GM13976 (cell line): Measurements from ENCODE around the gene RPAP2.
"Not testable (repeated sequence)": the region's sequence is repeated elsewhere in the genome, so short reads cannot be mapped to it uniquely, and the experiment has no call there.

Source experiments
- DNase-seq: peaks from one replicate; pipeline ENCODE4 v3.0.0; 2012; ENCODE audit warnings: low spot score
- CTCF ChIP-seq: IDR thresholded peaks from 2 replicates; pipeline ENCODE4 v1.5.1; 2012; ENCODE audit warnings: borderline replicate concordance, mild to moderate bottlenecking; ENCODE audit not compliant: insufficient read depth; ENCODE audit errors: extremely low read depth, missing control alignments, control extremely low read depth
- in situ Hi-C: fragments of 300-500 bp; cut with MboI; formaldehyde crosslinking; loops from one replicate; pipeline ENCODE4 v1.12.0; 2022; ENCODE audit warnings: low sequenced_read_pairs, mixed read lengths, inconsistent platforms; ENCODE audit not compliant: unreplicated experiment

Gene RPAP2

DNA sequence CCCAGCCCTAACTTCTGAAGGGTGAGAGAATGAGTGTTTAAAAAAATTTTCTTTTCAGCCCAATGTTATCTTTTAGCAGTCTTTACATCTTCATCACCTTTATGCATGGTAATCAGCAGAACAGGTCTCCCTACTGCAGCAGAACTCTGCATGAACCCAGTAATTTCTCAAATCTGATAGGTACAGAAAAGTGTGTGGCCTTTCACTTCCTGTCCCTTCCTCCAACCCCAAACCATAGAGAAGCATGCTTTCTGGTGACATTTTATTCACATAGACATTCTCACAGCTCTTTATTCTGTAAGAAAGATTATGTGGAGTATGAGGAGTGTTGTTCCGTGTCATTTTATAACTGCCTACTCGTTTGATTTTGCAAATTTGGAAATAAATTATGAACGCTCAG, 68.6 kb downstream of the RPAP2 start:
- TF ChIP-seq CTCF: no peak
- no peak for DNase-seq
- in situ Hi-C loops: no loop called here

DNA sequence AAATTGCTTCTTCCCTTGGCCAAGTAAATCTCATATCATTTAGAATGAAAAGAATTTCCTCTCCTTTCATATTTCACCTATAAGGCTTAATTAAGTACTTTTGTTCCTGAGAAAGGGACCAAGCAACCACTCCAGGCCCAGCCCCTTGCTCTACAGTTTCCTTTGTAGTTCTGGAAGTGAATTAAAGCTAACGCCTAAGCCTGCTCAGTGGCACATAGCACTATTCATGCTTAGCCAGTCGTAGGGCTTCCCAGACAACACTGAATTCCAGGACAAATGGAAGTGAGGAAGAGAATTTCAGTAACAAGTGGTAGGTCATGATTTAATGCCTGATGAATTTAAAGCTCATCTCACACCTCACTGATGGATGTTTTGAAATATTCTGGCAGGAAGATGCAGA, 73.3 kb downstream of the RPAP2 start:
- in situ Hi-C loops: no loop called here

GRCh38 chr1:92374223-92374622, 75.4 kb downstream of the RPAP2 start:
- no peak for DNase-seq
- in situ Hi-C loops: no loop called here
- TF ChIP-seq CTCF: no peak

More for the DNA sequence above, 73.3 kb downstream of the RPAP2 start:
- TF ChIP-seq CTCF: no peak
- no peak for DNase-seq

DNA sequence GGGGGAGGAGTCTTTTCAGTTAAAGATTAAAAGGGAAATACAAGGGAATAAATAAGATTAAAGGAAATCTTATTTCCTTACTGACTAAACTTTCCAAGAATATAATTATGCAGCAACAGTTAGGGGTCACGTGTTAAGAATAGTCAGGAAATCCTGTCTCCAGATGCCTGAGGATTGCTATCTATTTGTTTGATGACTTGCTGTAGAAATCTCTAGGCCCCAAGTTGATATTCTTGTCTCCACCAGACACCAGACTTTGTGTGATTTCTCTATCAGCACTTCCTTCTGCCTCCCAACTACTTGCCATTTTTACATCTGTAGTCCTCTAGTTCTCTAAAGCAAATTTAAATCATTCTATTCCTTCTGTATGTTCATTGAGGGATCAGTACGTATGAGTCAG, 77.5 kb downstream of the RPAP2 start:
- in situ Hi-C loops: no loop called here
- no peak for DNase-seq
- no peak for TF ChIP-seq CTCF

- in situ Hi-C loops, DNase-seq: not testable (repeated sequence)
Measured at GRCh38 chr1:92377991-92378390, 79.1 kb downstream of the RPAP2 start.

DNA sequence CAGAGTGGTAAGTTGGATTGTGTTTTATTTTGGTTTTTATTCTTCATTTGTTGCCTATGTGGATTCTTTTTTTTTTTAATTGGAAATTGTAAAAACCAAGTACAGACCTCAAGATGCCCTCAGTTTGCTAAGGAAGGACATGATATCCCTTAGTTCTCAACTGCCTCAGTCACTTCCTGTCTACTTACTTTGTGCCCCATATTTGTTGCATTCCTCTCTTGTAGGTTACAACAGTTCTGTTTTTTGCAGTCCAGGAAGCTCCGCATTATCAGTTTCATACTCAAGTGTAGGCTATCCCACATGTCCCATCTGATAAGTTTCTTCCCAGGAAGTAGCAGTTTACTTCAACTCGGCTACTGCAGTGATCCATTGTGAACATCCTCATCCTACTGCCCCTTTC, 82.0 kb downstream of the RPAP2 start:
- no peak for TF ChIP-seq CTCF
- no peak for DNase-seq
- in situ Hi-C loops: no loop called here

DNA sequence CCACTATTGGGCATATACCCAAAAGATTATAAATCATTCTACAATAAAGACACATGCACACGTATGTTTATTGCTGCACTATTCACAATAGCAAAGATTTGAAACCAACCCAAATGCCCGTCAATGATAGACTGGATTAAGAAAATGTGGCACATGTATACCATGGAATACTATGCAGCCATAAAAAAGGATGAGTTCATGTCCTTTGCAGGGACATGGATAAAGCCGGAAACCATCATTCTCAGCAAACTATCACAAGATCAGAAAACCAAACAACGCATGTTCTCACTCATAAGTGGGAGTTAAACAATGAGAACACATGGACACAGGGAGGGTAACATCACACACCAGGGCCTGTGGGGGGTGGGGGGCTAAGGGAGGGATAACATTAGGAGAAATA, 95.1 kb downstream of the RPAP2 start:
- in situ Hi-C loops, DNase-seq: not testable (repeated sequence)

DNA sequence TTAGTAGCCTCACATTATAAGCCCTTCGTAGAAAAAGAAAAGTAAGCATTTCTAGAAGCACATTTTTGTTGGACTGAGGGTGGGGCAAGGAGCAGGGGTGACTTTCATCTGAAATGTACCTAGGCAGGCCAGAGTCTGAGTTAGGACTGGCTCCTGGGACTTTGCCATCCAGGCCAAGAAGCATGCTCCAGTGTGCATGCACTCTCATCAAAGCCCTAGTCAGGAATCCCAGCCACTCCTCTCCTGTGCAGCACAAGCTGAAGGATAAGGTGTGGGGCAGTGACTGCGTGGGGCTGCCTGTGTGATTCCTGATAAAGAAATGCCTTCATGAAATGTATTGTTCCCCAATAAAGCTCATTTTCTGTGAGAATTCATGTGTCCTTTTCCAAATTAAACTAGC, 99.7 kb downstream of the RPAP2 start:
- no peak for DNase-seq
- TF ChIP-seq CTCF: no peak
- in situ Hi-C loops: no loop called here
